NAMALWA (cell line): Measurements from ENCODE around the gene SLC47A2.
"Not testable (repeated sequence)": the region's sequence is repeated elsewhere in the genome, so short reads cannot be mapped to it uniquely, and the experiment has no call there.

ENCODE experiments used
- DNase-seq: peaks from one replicate; pipeline ENCODE4 v3.0.0-alpha.2; 2015; ENCODE audit warnings: low spot score

The SLC47A2 gene

GRCh38 chr17:19716108-19717030, at the start of gene SLC47A2:
TSS of gene SLC47A2 (minus strand) at chr17:19716584. CDS start at chr17:19716555, 29 bp downstream.
- DNase-seq = no peak

- no peak for DNase-seq
These were observed 49.6 kb upstream of the SLC47A2 start for GRCh38 chr17:19766016-19766415.

- DNase-seq = not testable (repeated sequence)
These were observed 47.6 kb upstream of the SLC47A2 start for GRCh38 chr17:19763991-19764390.

- no peak for DNase-seq
These were observed 47.0 kb upstream of the SLC47A2 start for GRCh38 chr17:19763416-19763815.

GRCh38 chr17:19762515-19762961, 46.2 kb upstream of the SLC47A2 start:
- DNase-seq = peak; percentile 67

GRCh38 chr17:19760746-19761145, 44.4 kb upstream of the SLC47A2 start:
- no peak for DNase-seq

GRCh38 chr17:19759568-19760549, 43.5 kb upstream of the SLC47A2 start:
- no peak for DNase-seq

- DNase-seq = no peak
These were observed 41.3 kb upstream of the SLC47A2 start for GRCh38 chr17:19757536-19758180.

- no peak for DNase-seq
These were observed 40.2 kb upstream of the SLC47A2 start for GRCh38 chr17:19756546-19756945.

- DNase-seq = no peak
These were observed 39.6 kb upstream of the SLC47A2 start for GRCh38 chr17:19755821-19756510.

- DNase-seq = no peak
These were observed 39.0 kb upstream of the SLC47A2 start for GRCh38 chr17:19755392-19755791.

- DNase-seq = no peak
These were observed 37.5 kb upstream of the SLC47A2 start for GRCh38 chr17:19753661-19754463.

GRCh38 chr17:19753051-19753509, 36.7 kb upstream of the SLC47A2 start:
- no peak for DNase-seq

- no peak for DNase-seq
These were observed 36.0 kb upstream of the SLC47A2 start for GRCh38 chr17:19752216-19753050.

- no peak for DNase-seq
These were observed 34.5 kb upstream of the SLC47A2 start for GRCh38 chr17:19750835-19751234.

- DNase-seq = no peak
These were observed 33.7 kb upstream of the SLC47A2 start for GRCh38 chr17:19750020-19750572.

- no peak for DNase-seq
These were observed 32.4 kb upstream of the SLC47A2 start for GRCh38 chr17:19748807-19749193.

- no peak for DNase-seq
These were observed 31.7 kb upstream of the SLC47A2 start, which contains the start of gene ALDH3A1 for GRCh38 chr17:19747829-19748806. TSS of gene ALDH3A1 (minus strand) at chr17:19748298. CDS start at chr17:19745129, 3,169 bp downstream.
